ENCODE measurements around the gene MYO1G.

Gene MYO1G

DNA sequence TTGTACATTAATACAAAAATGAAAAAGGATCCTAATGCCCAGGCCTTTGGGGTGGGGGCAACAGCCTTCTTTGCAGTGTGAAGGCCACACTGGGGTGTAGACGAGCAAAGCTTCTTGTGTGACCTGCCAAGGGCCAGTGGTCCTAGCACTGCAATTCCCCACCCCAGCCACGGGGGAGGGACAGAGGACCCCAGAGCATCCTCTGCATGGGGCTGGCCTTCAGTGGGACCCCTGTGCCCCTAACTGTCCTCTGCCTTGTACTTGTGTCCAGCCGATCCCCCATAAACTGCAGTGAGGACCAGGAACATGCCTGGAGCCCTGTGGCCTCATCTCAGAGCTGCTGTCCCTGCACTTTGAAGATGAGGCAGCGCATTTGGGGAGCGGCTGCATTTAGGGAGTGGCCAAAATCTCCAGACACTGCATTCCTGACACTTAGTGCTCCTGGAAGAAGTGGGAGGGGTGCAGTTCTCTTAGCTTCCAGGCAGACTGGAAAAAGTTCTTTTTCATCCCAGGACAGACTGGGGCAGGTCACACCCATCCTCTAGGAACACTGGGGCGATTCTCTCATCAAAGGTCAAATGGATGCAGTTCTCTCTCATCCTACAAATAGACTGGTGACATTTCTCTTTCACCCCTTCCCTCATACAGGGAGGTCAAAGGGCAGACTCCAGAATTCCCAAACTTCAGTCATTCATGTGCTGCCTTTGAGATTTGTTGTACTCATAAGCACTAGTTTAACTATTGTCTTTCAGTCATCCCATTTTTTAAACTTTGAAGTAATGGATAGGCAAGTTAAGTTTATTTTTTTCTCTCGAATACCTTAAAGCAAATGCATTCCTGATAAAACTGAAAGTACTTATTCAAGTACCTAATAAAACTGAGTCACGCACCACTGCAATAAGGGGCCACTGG, 922 bp upstream of the MYO1G start:
- DNase-seq: no peak

DNA sequence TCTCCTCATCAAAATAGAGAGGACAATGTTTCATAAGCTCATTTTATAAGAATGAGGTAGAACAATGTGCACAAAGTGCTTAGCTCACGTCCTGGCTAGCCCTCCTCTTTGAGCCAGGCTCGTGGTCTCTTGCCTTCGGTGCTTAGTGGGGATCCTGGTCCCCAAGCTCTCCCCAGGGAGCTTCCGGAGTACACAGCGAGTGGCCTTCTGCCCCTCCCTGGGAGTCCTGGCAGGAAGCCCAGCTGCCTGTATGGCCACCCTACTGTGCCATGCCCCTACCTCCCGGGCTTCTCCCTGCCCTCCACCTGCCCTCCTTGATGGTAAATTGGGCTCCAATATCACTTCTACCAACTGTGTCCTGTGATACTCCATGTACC, 868 bp downstream of the MYO1G start:
- peak; percentile 23 to 66 for DNase-seq

DNA sequence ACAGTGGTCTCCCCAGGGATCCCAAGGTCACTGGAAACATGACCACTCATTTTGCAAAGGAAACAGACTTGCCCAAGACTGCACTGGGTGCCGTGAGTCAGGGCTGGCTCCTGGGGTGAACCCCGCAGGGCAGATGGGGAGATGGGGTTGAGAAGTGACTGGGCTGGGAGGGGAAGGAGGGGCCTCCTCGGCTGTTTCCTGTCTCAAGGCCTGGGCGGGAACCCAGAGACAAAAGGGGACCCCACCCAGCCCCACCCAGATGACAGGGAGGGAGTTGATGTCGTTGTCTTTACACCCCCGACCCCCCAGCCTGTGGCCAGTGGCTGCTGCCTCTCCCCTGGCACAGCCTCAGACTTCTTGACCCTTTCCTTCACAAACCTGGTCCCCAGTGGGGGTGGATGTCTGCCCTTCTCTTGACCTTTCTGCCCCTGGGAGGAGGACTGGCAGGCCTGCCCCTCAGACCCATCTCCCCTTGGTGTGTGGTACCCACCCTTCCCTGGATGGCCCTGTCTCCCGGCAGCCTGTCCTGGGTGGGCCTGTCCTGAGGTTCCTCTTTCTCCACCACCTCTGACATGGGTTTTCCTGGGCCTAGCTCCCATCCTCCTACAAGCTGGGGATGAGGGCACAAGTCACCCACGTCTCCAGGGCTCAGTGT, 1.4 kb downstream of the MYO1G start:
- DNase-seq: no peak

DNA sequence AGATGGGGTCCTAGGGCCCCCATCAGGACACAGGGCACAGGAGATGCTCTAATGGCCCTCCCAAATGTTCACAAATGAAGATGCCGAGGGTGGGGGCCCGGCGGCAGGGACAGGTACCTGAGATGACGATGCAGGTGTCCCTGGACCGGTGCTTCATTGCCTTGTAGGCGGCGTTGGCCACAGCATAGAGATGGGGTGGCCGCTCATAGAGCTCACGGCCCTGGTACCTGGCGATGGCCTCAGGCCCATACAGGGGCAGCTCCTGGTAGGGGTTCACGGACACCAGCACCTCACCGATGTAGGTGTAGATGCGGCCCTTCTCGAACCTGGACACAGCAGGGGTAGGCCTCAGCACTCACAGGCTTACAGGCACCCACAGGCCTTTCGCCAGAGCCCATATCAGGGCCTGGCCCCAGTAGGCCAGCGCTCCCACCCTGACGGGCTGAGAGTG, 2.0 kb downstream of the MYO1G start:
- no peak for DNase-seq

DNA sequence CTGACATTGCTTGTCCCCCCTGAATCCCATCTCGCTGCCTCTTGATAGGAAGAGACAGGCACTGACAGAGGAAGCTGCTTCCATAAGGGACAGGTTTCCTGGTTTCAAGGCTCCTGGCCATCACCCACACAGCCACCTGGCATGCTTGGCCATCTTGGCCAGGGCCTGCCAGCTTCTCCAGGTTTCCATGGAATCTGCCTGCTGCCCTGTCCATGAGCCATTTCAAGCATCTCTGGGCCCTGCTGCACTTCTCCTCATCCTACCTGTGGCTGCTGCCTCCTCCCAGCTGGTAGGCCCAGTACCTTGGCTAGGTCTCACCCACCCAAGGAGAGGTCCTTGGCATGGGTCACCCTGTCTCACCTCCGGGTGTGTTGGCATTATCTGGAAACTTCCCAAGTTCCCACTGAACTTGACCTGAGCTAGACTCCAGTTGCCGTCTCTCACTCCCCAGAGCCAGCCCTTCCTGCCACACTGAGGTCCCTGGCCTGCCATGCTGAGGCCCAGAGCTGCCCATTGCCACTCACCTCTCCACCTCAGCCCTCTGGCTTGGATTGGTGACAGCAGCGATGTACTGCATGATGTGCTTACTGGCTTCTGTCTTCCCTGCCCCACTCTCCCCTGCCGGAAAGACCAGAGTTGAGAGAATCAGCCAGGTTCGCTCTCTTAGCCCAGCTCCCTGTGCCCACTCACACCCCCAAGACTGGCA, 2.6 kb downstream of the MYO1G start:
- DNase-seq: no peak

DNA sequence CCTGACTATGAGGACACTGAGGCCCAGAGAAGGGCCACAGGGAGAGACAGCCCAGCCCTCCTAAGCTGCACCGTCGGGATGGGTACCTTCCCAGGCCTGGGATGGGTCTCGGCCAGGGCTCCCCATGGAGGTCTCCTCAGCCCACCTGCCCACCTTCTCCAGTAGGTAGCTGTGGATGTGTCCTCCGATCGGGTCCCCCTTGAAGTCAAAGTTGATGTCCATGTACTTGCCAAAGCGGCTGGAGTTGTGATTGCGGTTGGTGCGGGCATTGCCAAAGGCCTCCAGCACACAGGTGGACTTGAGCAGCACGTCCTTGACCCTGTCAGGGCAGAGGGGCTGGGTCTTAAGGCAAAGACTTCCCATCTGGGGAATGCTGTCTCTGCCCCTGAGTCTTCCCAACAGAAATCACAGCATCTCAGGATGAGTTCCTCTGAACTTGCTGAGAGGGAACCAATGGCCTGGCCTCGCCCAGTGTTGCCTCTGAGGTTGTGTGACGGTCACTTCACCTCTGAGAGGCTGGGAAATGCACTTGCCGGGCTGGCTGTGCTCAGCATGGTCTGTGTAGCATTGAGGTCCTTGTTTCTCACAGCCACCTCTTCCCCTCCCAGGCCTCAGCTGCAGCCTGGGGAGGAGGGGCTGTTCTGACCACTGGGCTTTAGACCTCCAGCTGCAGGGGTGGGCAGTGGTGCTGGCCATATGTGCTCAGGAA, 3.3 kb downstream of the MYO1G start:
- DNase-seq: no peak

DNA sequence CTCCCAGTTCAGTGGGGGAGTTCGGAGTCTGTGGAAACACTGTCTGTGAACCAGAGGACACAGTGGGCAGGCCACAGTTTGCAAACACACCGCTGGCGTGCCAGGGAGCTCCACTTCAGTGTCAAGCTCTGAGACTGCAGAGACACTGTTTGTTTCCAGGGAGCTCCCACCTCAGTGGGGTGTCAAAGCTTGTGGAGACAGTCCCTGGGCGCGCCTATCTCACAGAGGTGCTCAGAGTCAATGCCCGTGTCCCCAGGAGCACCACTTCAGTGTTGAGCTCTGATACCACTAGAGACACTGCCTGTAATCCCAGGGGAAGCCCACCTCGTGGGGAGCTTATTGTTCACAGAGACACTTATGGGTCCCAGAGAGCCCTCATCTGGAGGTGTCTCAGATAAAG, 4.3 kb downstream of the MYO1G start:
- no peak for DNase-seq

DNA sequence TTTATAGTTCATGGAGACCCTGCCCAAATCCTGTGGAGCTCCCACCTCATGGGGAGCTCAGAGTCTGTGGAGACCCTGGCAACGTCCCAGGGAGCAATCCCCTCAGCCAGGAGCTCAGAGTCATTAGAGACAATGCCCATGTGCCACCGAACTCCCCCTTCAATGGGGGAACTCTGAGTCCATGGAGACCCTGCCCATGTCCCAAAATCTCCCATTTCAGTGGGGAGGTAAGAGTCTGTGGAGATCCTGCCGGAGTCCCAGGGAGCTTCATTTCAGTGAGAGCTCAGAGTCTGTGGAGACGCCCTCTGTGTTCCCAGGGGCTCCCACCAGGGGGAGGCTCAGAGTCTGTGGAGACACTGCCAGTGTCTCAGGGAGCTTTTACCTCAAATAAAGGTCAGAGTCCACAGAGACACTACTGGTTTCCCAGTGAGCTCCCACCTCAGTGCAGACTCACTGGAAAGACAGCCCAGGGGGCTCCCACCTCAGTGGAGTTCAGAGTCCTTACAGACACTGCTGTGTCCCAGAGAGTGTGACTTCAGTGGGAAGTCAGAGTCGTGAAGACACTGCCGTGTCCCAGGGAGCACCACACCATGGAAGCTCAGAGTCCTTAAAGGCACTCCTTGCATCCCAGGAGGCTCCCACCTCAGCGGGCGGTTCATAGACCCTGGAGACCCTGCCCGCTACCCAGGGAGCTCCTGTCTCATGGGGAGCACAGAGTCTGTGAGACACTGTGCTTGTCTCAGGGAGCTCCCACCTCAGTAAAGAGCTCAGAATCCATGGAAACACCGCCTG, 5.0 kb downstream of the MYO1G start:
- DNase-seq: peak in 1 of 2 experiments; percentile 28

DNA sequence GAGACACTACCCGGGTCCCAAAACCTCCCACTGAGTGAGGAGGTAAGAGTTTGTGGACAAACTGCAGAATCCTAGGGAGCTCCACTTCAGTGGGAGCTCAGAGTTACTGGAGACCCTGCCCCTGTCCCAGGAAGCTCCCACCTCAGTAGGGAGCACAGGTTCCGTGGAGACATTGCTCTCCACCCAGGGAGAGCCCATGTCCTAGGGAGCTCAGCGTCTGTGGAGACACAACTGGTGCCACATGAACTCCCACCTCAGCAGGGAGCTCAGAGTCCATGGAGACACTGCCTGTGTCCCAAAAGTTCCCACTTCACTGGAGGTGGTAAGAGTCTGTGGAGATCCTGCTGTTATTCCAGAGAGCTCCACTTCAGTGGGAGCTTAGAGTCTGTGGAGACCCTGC, 6.3 kb downstream of the MYO1G start:
- no peak for DNase-seq

DNA sequence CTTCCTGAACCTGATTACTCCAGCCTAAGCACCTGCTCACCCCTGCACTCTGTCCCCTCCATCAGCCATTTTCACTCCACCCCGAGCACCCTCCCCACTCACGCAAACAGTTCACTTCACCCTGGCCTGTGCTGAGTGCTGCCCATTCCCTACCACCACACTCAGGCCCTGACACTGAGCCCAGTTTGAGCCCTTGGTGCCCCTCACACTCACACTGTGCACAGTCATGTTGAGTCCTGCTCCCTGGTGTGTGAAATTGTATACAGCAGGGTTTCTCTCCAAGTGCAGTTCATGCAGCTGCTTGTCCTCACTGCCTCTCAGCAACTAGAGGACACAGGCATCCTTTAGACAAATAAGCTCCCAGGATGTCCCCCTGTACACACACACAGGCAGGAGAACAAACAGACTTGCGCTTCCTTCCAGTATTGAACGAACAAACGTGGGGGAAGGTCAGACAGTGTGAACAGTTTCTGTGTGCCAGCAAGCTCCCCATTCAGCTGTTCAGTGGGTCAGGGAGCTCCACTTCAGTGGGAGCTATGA, 6.8 kb downstream of the MYO1G start:
- DNase-seq: no peak

DNA sequence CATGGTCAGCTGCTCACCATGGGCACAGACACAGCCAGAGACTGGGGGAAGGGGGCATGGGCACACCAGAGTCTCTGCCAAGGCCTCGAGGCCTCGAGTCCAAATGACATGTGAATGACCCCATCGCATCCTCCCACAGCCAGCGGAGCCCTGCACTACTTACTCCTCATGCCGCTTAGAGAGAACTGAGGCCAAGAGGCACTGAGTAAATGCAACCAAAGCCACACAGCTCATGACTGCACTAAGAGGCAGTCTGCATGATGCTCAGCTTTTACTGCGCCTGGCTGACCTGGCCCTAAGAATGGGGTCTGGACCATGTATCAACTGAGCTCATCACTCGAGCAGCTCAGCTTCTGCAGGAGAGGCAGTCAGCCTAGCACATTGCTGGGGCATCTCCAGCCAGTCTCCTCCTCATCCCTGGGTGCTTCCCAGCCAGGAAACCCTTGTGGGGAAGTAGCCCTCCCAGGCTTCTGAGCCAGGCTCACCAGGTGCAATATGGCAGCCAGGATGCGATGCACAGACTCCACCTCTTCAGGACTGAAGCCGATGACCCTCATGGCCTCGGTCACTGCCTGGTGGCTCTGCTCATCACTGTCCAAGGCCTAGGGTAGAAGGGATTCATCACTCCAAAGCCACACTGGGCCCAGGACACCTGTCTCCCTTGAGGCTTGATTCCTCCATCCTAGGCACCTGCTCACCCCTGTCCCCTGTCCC, 7.5 kb downstream of the MYO1G start:
- no peak for DNase-seq

DNA sequence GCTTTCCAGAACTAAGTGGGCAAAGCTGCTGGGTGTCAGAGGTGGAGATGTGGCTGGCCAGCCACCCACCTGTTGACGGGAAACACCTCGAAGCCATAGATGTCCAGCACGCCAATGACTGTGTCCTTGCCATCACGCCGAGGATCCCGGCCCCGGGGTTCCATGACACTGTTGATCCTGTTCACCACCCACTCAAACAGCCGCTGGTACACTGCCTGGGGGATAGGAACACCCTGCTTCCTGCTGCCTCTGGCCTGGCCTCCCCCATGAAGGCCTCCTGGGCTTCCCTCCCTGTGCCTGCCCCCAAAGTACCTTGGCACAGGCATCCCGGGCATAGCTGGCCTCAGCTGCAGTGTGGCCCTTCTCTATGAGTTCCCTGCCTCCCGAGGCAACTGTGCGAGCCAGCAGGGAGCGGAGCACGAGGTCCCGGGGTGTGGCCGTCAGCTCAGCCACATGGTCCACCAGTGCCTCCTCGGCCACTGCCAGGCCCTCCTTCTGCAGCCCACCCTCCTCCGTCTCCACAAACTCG, 8.2 kb downstream of the MYO1G start:
- DNase-seq: no peak

DNA sequence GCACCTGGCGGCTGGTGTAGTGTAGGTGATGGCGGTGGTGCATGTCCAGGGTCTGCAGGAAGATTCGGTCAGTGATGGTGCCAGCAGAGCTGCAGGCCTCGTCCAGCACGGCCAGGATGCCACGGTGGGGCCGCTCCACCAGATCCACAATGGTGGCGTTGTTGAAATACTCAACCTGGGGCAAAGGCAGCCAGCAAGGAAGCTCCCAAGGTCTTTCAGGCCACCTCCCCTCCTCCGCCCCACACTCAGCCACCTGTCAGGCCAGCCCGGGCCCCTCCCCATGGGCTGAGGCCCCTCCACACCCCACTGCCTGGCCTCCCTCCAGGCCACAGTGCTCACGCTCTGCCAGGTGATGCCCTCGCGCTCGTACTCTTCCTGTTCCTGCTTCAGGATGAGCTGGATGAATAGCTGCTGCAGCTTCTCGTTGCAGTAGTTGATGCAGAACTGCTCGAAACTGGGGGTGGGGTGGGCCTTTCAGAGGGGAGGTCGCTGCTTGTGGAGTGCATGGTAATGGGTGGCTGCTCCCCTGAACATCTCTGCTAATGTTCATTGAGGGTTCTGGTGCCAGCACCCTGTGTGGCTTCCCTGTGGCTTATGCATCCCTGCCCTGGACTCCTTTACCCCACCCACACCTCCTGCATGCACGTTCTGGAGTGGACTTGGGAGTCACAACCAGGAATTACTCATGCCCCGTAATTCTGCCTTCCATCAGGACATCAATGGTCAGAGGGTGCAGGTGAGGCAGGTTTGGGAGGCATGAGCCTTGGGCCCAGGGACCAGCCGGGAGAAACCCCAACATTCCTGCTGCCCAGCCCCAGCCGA, 8.9 kb downstream of the MYO1G start:
- no peak for DNase-seq

DNA sequence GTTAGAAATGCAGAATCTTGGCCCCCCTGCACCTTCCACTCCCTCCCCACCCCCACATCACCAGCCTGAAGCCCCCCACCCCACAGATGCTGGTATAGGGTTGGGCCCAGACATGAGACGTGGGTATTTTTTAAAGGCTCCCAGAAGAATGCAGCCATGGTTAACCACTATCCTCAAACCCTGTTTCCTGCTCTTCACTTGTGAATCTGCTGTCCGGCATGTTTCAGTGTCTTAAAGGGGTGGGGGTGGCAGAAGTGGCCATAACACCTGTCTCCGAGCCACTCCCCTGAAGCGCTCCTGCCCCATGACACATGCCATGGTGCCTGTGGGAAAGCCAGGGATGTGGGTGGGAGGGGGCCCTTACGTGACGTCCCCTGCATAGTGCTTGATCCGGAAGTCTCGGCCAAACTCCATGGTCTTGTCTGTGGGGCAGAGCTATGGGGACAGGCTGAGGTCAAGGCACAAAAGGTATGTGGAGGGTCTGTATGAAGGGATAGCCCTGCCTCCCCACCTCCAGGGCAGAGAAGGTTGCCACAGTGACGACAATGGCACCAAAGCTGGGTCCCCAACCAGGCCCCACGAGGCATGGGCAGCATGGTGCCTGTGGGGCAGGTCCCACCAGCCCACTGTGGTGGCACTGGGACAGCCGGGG, 9.6 kb downstream of the MYO1G start:
- DNase-seq: no peak

DNA sequence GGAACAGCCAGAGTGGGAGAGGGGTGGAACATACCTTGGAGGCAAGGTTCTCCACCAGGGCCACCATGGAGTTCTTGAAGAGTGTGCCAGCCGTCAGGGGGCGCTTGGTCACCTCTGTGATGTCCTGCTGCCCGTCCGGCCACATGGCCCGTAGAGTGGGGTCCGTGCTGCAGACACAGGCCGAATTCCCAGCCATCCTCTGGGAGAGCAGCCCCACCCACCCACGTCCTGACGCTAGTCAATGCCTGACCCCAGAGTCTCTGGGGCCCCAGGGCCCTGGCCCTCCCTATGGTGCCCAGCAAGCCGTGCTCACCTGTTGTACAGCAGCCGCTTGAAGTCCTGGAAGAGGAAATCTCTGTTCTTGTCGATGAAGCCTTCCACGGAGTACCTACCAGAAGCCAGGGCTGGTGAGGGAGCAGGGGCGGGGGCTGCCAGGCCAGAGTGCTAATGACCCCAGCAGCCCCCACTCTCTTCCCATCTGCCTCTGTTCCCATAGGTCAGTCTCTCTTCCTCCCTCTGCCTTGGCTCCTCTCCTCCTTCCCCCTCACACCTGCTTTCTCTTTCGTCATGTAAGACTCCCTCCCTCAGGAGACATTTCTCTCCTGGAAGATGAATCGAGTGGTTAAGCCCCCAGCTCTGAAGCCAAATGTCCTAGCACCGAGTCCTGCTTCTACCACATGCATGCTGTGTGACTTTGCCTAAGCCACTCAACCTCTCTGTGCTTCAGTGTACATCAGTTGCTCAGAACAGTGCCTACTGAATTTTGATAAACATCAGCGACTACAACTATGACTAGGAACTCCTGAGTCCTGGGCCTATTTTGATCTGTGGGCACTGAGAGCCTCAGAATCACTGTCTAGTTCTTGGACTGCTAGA, 11.0 kb downstream of the MYO1G start:
- peak in 1 of 2 experiments; percentile 16 for DNase-seq

DNA sequence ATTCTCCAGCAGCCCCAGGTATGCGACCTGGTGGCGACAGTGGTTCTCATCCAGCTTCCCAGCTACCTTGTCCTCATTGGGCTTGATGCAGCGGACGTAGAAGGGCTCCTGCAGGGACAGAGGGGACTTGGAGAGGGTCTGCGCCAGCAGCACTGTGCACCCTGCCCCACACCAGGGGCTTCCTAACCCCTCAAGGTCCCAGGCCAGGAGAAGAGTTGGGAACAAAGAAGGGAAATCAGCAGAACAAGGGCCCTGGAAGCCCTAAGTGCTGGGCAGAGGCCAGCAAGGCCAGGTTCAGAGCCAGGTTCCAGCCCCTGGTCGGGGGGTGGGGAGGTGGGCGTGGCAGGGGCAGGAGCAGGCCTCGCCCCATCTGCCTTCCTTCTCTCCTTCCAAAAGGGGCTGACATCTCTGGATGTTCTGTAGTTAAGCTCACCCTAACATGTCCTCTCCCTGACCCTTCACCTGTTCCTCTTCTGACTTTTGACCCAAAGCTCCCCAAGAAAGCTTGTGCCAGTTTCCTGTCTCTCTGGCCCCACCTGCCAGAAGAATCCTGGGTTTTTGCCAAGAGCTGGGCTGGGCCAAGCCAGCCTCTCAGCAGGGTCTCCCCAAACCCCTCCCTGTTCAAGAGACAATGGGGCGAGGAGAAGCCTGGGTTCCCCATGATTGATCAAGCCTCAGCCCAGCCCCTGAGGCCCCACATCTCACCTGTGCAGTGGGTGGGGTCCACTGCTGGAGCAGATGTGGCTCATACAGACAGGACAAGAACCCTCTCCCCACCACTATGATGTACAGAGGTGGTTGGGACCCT, 11.9 kb downstream of the MYO1G start:
- DNase-seq: no peak

DNA sequence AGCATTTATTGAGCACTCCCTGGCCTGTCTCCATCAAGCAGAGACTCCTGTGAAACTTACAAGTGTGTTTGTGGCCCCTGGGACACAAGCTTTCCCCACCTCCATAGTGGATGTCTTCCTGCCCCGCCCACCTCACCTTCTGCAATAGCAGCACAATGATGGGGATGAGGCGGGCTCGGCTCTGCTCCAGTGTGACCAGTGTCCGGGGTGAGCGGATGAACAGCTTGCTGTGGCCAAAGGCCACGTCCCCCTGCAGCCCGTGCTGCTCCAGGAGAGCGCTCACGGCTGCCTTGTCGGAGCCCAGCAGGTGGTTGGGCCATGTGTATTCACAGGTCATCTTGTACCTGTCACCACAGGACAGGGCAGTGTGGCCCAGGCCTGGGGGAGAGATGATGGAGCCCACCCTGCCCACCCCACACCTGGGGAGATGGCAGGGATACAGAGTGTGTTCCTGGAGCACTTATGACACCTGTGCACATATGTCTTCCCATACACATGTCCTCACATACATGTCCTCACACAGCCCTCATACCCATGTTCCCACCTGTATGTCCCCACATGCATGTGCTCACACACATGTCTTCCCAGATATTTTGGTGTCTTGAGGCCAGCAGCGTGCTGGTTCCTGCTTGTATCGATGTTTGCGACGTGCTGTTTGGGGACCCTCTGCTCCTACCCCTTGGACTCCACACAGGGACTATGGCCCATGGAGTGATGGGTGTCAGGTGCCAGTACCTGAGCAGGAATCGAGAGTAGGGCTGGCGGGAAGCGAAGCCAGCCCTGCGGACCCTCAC, 12.7 kb downstream of the MYO1G start:
- no peak for DNase-seq

Data from NCI-H524 (cell line).